Measurements from ENCODE around the gene RCC2.
A peak's percentile ranks its signal among the peaks of the same experiment; 100 is the strongest.
"Not testable (repeated sequence)": the region's sequence is repeated elsewhere in the genome, so short reads cannot be mapped to it uniquely, and the experiment has no call there.

The RCC2 gene

GRCh38 chr1:17416389-17416788 is 23.1 kb downstream of the RCC2 start:
- no peak for DNase-seq

GRCh38 chr1:17414022-17414421 is 25.5 kb downstream of the RCC2 start:
- DNase-seq: no peak

- no peak for DNase-seq
Measured at GRCh38 chr1:17412093-17412870, 27.2 kb downstream of the RCC2 start.

- no peak for DNase-seq
Measured at GRCh38 chr1:17409391-17409811, 30.1 kb downstream of the RCC2 start.

- not testable (repeated sequence) for DNase-seq
Measured at GRCh38 chr1:17407786-17408514, 31.5 kb downstream of the RCC2 start.

GRCh38 chr1:17406760-17407475 is 32.6 kb downstream of the RCC2 start:
- DNase-seq: not testable (repeated sequence)

- DNase-seq: peak; percentile 45
Measured at GRCh38 chr1:17405898-17406759, 33.3 kb downstream of the RCC2 start.

- no peak for DNase-seq
Measured at GRCh38 chr1:17404820-17405219, 34.7 kb downstream of the RCC2 start.

GRCh38 chr1:17404034-17404684 is 35.3 kb downstream of the RCC2 start:
- DNase-seq: no peak

- DNase-seq: no peak
Measured at GRCh38 chr1:17403081-17403480, 36.4 kb downstream of the RCC2 start.

- DNase-seq: no peak
Measured at GRCh38 chr1:17401841-17402240, 37.6 kb downstream of the RCC2 start.

GRCh38 chr1:17400725-17401341 is 38.6 kb downstream of the RCC2 start:
- no peak for DNase-seq

- DNase-seq: no peak
Measured at GRCh38 chr1:17397910-17398695, 41.4 kb downstream of the RCC2 start.

GRCh38 chr1:17393230-17393629 is 46.2 kb downstream of the RCC2 start:
- no peak for DNase-seq

- no peak for DNase-seq
Measured at GRCh38 chr1:17392199-17392740, 47.2 kb downstream of the RCC2 start.

GRCh38 chr1:17381161-17381560 is 58.3 kb downstream of the RCC2 start:
- DNase-seq: no peak

GRCh38 chr1:17377325-17377953 is 62.0 kb downstream of the RCC2 start:
- peak; percentile 46 for DNase-seq

- no peak for DNase-seq
Measured at GRCh38 chr1:17375651-17376050, 63.8 kb downstream of the RCC2 start.

GRCh38 chr1:17372955-17373354 is 66.5 kb downstream of the RCC2 start:
- no peak for DNase-seq

- no peak for DNase-seq
Measured at GRCh38 chr1:17371896-17372295, 67.6 kb downstream of the RCC2 start, which contains the start of gene PADI6. TSS of gene PADI6 (plus strand) at chr1:17372196. CDS start at chr1:17372246, 50 bp downstream.

Data from NCI-H146 (cell line).